Vagina (tissue), 2 donors: ENCODE data around the gene METTL16. TPM values are rescaled to one million over a fixed set of nuclear protein-coding genes. Genes with fewer than 3 reads are reported as not detected.

ENCODE experiments used
- DNase-seq, 2 donors: peaks; one replicate each; pipeline ENCODE4 v3.0.0-alpha.2; 2017; ENCODE audit errors: extremely low spot score in 2 of 2
- H3K27ac ChIP-seq: fragments of 200-600 bp; sonication (generic); one replicate; pipeline ENCODE4 v1.5.1; 2019
- H3K27me3 ChIP-seq: fragments of 200-600 bp; sonication (generic); one replicate; pipeline ENCODE4 v1.5.1; 2019
- H3K36me3 ChIP-seq, 2 donors: fragments of 200-600 bp; sonication (generic); one replicate each; pipeline ENCODE4 v1.5.1; 2017 to 2019
- H3K4me1 ChIP-seq: fragments of 200-600 bp; sonication (generic); one replicate; pipeline ENCODE4 v1.5.1; 2019
- H3K4me3 ChIP-seq, 2 donors: fragments of 200-600 bp; sonication (generic); 1 replicate in 1 of 2; 2 replicates in 1 of 2; pipeline ENCODE4 v1.5.1; 2016 to 2019
- H3K9me3 ChIP-seq: fragments of 200-600 bp; sonication (generic); one replicate; pipeline ENCODE4 v1.5.1; 2019
- CTCF ChIP-seq, 3 experiments: fragments of 450-650 bp in 2 of 3; fragments of 200-600 bp in 1 of 3; sonication (generic) in 1 of 3; IDR thresholded peaks; one replicate each; pipeline ENCODE4 v1.5.1; 2017 to 2019; ENCODE audit warnings: antibody characterized with exemption in 3 of 3, mild to moderate bottlenecking in 2 of 3, moderate library complexity in 2 of 3
- POLR2A ChIP-seq, 2 donors: fragments of 450-650 bp; IDR thresholded peaks; one replicate each; pipeline ENCODE4 v1.6.1; 2017; ENCODE audit warnings: antibody characterized with exemption in 2 of 2, mild to moderate bottlenecking in 2 of 2, moderate library complexity in 2 of 2
- POLR2AphosphoS5 ChIP-seq, 2 donors: sonication (generic); formaldehyde crosslinking; IDR thresholded peaks; one replicate each; pipeline ENCODE4 v1.9.0; 2017; ENCODE audit warnings: antibody characterized with exemption in 2 of 2, mild to moderate bottlenecking in 2 of 2, low read depth in 1 of 2; ENCODE audit not compliant: insufficient read depth in 1 of 2
- intact Hi-C: fragments of 100-400 bp; cut with DNase I; formaldehyde crosslinking; loops from one replicate; pipeline ENCODE4 v1.15.1; 2023
- total RNA-seq: library from RNA; depleted of rRNA; stranded (reverse); fragments of >200 nt; gene quantifications from one replicate; pipeline ENCODE4 v1.2.3, GENCODE V29; 2016

METTL16 gene
- total RNA-seq, 1 donor from 2014 or later: 30.4 TPM

- no peaks in the 10 kb centered on the region for H3K9me3 ChIP-seq
- TF ChIP-seq POLR2AphosphoS5 (IDR thresholded peaks at IDR 0.05; ENCODE audit: insufficient read depth in 1 of 2, low read depth in 1 of 2) (no peak), CTCF (IDR thresholded peaks at IDR 0.05) (no peak), POLR2A (IDR thresholded peaks at IDR 0.05) (no peak)
- peaks cover 0 to 27% of the 10 kb centered on the region in 2 donors for H3K36me3 ChIP-seq
- peaks cover 16% of the 10 kb centered on the region for H3K4me1 ChIP-seq
- H3K27me3 ChIP-seq: no peaks in the 10 kb centered on the region
- no peak for DNase-seq
- intact Hi-C loops: no loop called here
- no peak overlapping the region for H3K27ac ChIP-seq
- no peak overlapping the region for H3K4me3 ChIP-seq
Measured at GRCh38 chr17:2380950-2381649, 130.6 kb downstream of the METTL16 start.

GRCh38 chr17:2380226-2380922 is 131.3 kb downstream of the METTL16 start:
- intact Hi-C loops: no loop called here
- no peaks in the 10 kb centered on the region for H3K9me3 ChIP-seq
- DNase-seq: no peak
- H3K27me3 ChIP-seq: no peaks in the 10 kb centered on the region
- H3K36me3 ChIP-seq: peaks cover 0 to 27% of the 10 kb centered on the region in 2 donors
- no peak for TF ChIP-seq POLR2AphosphoS5 (IDR thresholded peaks at IDR 0.05; ENCODE audit: insufficient read depth in 1 of 2, low read depth in 1 of 2)
- no peak for TF ChIP-seq CTCF (IDR thresholded peaks at IDR 0.05)
- TF ChIP-seq POLR2A (IDR thresholded peaks at IDR 0.05): no peak
- no peak overlapping the region for H3K4me3 ChIP-seq
- peaks cover 16% of the 10 kb centered on the region for H3K4me1 ChIP-seq
- H3K27ac ChIP-seq: no peak overlapping the region

- H3K27me3 ChIP-seq: no peaks in the 10 kb centered on the region
- peaks cover 0 to 34% of the 10 kb centered on the region in 2 donors for H3K36me3 ChIP-seq
- intact Hi-C loops: no loop called here
- H3K9me3 ChIP-seq: no peaks in the 10 kb centered on the region
- no peak overlapping the region for H3K4me3 ChIP-seq
- TF ChIP-seq CTCF (IDR thresholded peaks at IDR 0.05) (no peak), POLR2A (IDR thresholded peaks at IDR 0.05) (no peak), POLR2AphosphoS5 (IDR thresholded peaks at IDR 0.05; ENCODE audit: insufficient read depth in 1 of 2, low read depth in 1 of 2) (no peak)
- DNase-seq: no peak
- H3K27ac ChIP-seq: no peak overlapping the region
- peaks cover 16% of the 10 kb centered on the region for H3K4me1 ChIP-seq
Measured at GRCh38 chr17:2379489-2380225, 132.0 kb downstream of the METTL16 start.

GRCh38 chr17:2378905-2379304 is 132.8 kb downstream of the METTL16 start:
- intact Hi-C loops: no loop called here
- TF ChIP-seq CTCF (IDR thresholded peaks at IDR 0.05): no peak
- no peak for TF ChIP-seq POLR2AphosphoS5 (IDR thresholded peaks at IDR 0.05; ENCODE audit: insufficient read depth in 1 of 2, low read depth in 1 of 2)
- TF ChIP-seq POLR2A (IDR thresholded peaks at IDR 0.05): no peak

More at GRCh38 chr17:2378905-2379304, 132.8 kb downstream of the METTL16 start:
- peaks cover 16% of the 10 kb centered on the region for H3K4me1 ChIP-seq
- no peaks in the 10 kb centered on the region for H3K9me3 ChIP-seq
- H3K36me3 ChIP-seq: peaks cover 0 to 38% of the 10 kb centered on the region in 2 donors
- no peak overlapping the region for H3K4me3 ChIP-seq
- no peak for DNase-seq
- H3K27ac ChIP-seq: no peak overlapping the region
- no peaks in the 10 kb centered on the region for H3K27me3 ChIP-seq
